Activated naive CD4-positive, alpha-beta T cell treated with anti-CD3 and anti-CD28 coated beads for 36 hours (primary cell): Measurements from ENCODE around the gene GIMAP1. TPM values are rescaled to one million over a fixed set of nuclear protein-coding genes. Genes with fewer than 3 reads are reported as not detected.

ENCODE experiments used
- CTCF ChIA-PET: fragments of 350-600 bp; sonication (Branson Sonifier 250); formaldehyde crosslinking; loops from one replicate; lab custom pipeline; 2021; ENCODE audit warnings: antibody characterized with exemption; lab: Charles Lee
- DNase-seq: peaks from one replicate; pipeline ENCODE4 v3.0.0-alpha.2; 2020
- H3K27ac Mint-ChIP-seq: one replicate; pipeline ENCODE4 v1.8.0; 2021; ENCODE audit warnings: mild to moderate bottlenecking, mixed read lengths
- H3K27me3 Mint-ChIP-seq: one replicate; pipeline ENCODE4 v1.8.0; 2021; ENCODE audit warnings: low read depth, mixed read lengths
- H3K36me3 Mint-ChIP-seq: one replicate; pipeline ENCODE4 v1.8.0; 2021; ENCODE audit warnings: low read depth, mixed read lengths
- H3K4me1 Mint-ChIP-seq: one replicate; pipeline ENCODE4 v1.8.0; 2021; ENCODE audit warnings: low read depth, mixed read lengths
- H3K4me3 Mint-ChIP-seq: one replicate; pipeline ENCODE4 v1.8.0; 2021; ENCODE audit warnings: mild to moderate bottlenecking, moderate library complexity, mixed read lengths
- H3K9me3 Mint-ChIP-seq: one replicate; pipeline ENCODE4 v1.8.0; 2021; ENCODE audit warnings: mixed read lengths
- intact Hi-C: fragments of 100-400 bp; cut with micrococcal nuclease; formaldehyde crosslinking; loops from one replicate; pipeline ENCODE4 v1.15.1; 2023
- total RNA-seq, 2 experiments: library from RNA; stranded (reverse); gene quantifications; one replicate each; pipeline ENCODE4 v1.2.3, GENCODE V29; 2021

The GIMAP1 gene
- total RNA-seq, 2 experiments from 2014 or later = 5.1 to 5.3 TPM

GRCh38 chr7:150688630-150689029 is 27.8 kb upstream of the GIMAP1 start:
- Mint-ChIP-seq H3K36me3 (peaks cover 71% of the 10 kb centered on the region), H3K27ac (peak overlapping the region; percentile 98), H3K4me1 (peaks cover 52% of the 10 kb centered on the region), H3K4me3 (peak overlapping the region; percentile 23), H3K9me3 (peaks cover 29% of the 10 kb centered on the region), H3K27me3 (no peaks in the 10 kb centered on the region)
- DNase-seq = no peak
- intact Hi-C loops = loop anchor here (5.0 kb wide), 1 partner anchor 176 kb away; the partner anchor contains the start of gene GIMAP7
- CTCF ChIA-PET = no interaction called here

DNA sequence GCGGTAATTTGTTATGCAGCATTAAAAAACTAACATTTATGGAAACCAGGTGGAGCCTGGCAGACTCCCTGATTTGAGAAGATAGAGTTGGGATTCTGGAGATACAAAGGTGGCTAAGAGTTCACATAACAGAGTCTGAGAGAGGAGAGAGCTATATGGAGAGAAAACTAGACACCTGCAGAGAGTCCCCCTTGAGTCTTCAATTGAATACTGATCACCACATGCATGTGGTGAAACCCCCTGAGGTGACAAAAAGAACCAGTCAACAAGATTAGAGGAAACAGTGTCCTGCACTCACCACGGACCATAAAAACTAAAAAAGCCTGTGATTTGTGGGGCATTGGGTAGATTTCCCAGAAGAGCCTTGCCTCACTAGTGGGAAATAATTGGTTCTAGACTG is 20.8 kb upstream of the GIMAP1 start:
- CTCF ChIA-PET = no interaction called here
- intact Hi-C loops = no loop called here
- Mint-ChIP-seq H3K9me3 (peaks cover 68% of the 10 kb centered on the region), H3K4me3 (no peak overlapping the region), H3K27me3 (no peaks in the 10 kb centered on the region), H3K27ac (no peak overlapping the region), H3K36me3 (peaks cover 52% of the 10 kb centered on the region), H3K4me1 (peaks cover 5% of the 10 kb centered on the region)
- no peak for DNase-seq

DNA sequence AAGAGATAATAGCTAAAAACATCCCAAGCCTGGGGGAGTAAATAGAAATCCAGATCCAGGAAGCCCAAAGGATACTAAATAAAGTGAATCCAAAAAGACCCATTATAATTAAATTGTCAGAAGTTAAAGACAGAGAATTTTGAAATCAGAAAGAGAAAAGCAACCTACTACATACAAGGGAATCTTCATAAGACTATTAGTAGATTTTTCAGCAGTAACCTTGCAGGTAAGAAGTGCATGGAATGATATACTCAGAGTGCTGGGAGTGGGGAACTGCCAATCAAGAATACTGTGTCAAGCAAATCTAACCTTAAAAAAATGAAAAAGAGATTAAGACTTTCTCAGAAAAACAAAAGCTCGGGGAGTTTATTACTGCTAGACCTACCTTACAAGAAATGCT is 13.2 kb upstream of the GIMAP1 start:
- peaks cover 74% of the 10 kb centered on the region for H3K9me3 Mint-ChIP-seq
- no peak overlapping the region for H3K4me3 Mint-ChIP-seq
- peaks cover 36% of the 10 kb centered on the region for H3K36me3 Mint-ChIP-seq
- intact Hi-C loops = no loop called here
- H3K27ac Mint-ChIP-seq = no peak overlapping the region
- H3K27me3 Mint-ChIP-seq = no peaks in the 10 kb centered on the region
- no peak for DNase-seq
- CTCF ChIA-PET = interaction anchor here (1.1 kb wide), 1 partner anchor 12 kb away, joined by 5 read pairs; no protein-coding TSS in a partner anchor
- peaks cover 5% of the 10 kb centered on the region for H3K4me1 Mint-ChIP-seq

- CTCF ChIA-PET = interaction anchor here (0.9 to 4.9 kb wide), 14 partner anchors 12 to 266 kb away, joined by 3 to 25 read pairs (median 8); partner anchors contain the start of genes GIMAP2, GIMAP4 and GIMAP8
- H3K4me1 Mint-ChIP-seq = peaks cover 53% of the 10 kb centered on the region
These were observed 1.1 kb upstream of the GIMAP1 start for GRCh38 chr7:150715293-150715692.

GRCh38 chr7:150715738-150716137 is 675 bp upstream of the GIMAP1 start:
- peaks cover 51% of the 10 kb centered on the region for H3K36me3 Mint-ChIP-seq
- H3K27me3 Mint-ChIP-seq = no peaks in the 10 kb centered on the region
- peak overlapping the region; percentile 97 for H3K4me3 Mint-ChIP-seq
- intact Hi-C loops = loop anchor here (1.0 to 5.0 kb wide), 7 partner anchors 17 to 265 kb away; partner anchors contain the start of genes GIMAP2, GIMAP4, GIMAP6 and GIMAP8
- CTCF ChIA-PET = interaction anchor here (0.8 to 4.9 kb wide), 18 partner anchors 12 to 285 kb away, joined by 3 to 25 read pairs (median 6); partner anchors contain the start of genes GIMAP2, GIMAP4 and GIMAP8
- H3K27ac Mint-ChIP-seq = peak overlapping the region; percentile 92
- peaks cover 56% of the 10 kb centered on the region for H3K4me1 Mint-ChIP-seq
- peaks cover 24% of the 10 kb centered on the region for H3K9me3 Mint-ChIP-seq
- DNase-seq = no peak

More at GRCh38 chr7:150715293-150715692, 1.1 kb upstream of the GIMAP1 start:
- peak; percentile 49 for DNase-seq
- intact Hi-C loops = loop anchor here (1.0 to 5.0 kb wide), 3 partner anchors 40 to 83 kb away; partner anchors contain the start of gene GIMAP6
- peak overlapping the region; percentile 92 for H3K27ac Mint-ChIP-seq
- H3K9me3 Mint-ChIP-seq = peaks cover 26% of the 10 kb centered on the region
- peak overlapping the region; percentile 97 for H3K4me3 Mint-ChIP-seq
- H3K27me3 Mint-ChIP-seq = no peaks in the 10 kb centered on the region
- H3K36me3 Mint-ChIP-seq = peaks cover 48% of the 10 kb centered on the region

DNA sequence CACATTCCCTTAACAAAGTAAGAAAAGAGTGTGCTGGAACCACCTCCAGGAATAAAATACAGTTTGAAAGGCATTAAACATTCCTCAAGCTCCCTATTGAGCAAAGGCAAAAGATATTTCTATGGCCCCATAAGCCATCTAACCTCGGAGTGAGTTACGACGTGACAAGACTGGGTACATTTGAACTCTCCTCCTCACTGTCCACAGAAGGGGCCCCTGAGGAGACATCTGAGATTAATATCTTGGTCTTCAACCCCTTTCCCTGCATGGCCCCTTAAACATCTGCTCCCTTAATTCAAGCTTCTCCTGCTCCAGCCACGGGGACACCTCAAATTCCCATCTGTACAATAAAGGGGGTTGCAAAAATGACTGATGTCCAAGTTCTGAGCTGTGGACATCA is 526 bp downstream of the GIMAP1 start:
- intact Hi-C loops = loop anchor here (1.0 to 5.0 kb wide), 5 partner anchors 15 to 267 kb away; partner anchors contain the start of genes GIMAP2, GIMAP4, GIMAP6 and GIMAP8
- H3K4me1 Mint-ChIP-seq = peaks cover 68% of the 10 kb centered on the region

GRCh38 chr7:150717814-150718420 is 1.5 kb downstream of the GIMAP1 start:
- intact Hi-C loops = loop anchor here (5.0 kb wide), 1 partner anchor 86 kb away; the partner anchor contains the start of gene GIMAP6
- peaks cover 65% of the 10 kb centered on the region for H3K36me3 Mint-ChIP-seq

More for the DNA sequence above, 526 bp downstream of the GIMAP1 start:
- H3K27ac Mint-ChIP-seq = peak overlapping the region; percentile 92
- peaks cover 63% of the 10 kb centered on the region for H3K36me3 Mint-ChIP-seq
- peak overlapping the region; percentile 97 for H3K4me3 Mint-ChIP-seq
- DNase-seq = no peak
- peaks cover 24% of the 10 kb centered on the region for H3K9me3 Mint-ChIP-seq
- H3K27me3 Mint-ChIP-seq = no peaks in the 10 kb centered on the region
- CTCF ChIA-PET = interaction anchor here (0.6 to 4.9 kb wide), 11 partner anchors 11 to 266 kb away, joined by 3 to 25 read pairs (median 4); partner anchors contain the start of genes GIMAP4 and GIMAP8

DNA sequence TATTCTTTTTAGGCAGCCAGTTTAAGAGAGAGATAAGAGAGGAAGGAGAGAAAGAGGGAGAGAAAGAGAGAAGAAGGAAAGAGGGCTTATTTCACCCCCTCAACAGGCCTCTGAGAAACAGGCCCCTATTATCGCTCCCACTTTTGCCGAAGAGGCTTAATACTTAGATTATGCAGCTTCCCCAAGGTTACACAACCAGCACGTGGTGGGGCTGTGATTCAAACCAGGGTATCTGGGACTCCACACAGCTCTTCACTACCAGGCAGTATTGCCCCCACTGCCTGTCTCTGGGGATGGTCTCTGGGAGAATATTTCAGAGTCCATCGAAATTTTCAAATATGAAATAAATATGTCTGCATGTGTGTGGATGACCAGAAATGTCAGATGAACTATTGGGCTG is 3.0 kb downstream of the GIMAP1 start:
- intact Hi-C loops = loop anchor here (5.0 kb wide), 1 partner anchor 87 kb away; the partner anchor contains the start of gene GIMAP6
- Mint-ChIP-seq H3K36me3 (peaks cover 71% of the 10 kb centered on the region), H3K4me1 (peaks cover 81% of the 10 kb centered on the region), H3K9me3 (peaks cover 3% of the 10 kb centered on the region), H3K4me3 (no peak overlapping the region), H3K27me3 (no peaks in the 10 kb centered on the region), H3K27ac (peak overlapping the region; percentile 92)
- CTCF ChIA-PET = no interaction called here
- DNase-seq = no peak

More at GRCh38 chr7:150717814-150718420, 1.5 kb downstream of the GIMAP1 start:
- Mint-ChIP-seq H3K4me3 (peak overlapping the region; percentile 97), H3K27me3 (no peaks in the 10 kb centered on the region), H3K27ac (peak overlapping the region; percentile 92), H3K4me1 (peaks cover 76% of the 10 kb centered on the region), H3K9me3 (peaks cover 15% of the 10 kb centered on the region)
- CTCF ChIA-PET = interaction anchor here (0.6 to 4.9 kb wide), 9 partner anchors 10 to 203 kb away, joined by 3 to 25 read pairs (median 4); partner anchors contain the start of genes GIMAP4 and GIMAP7
- peak; percentile 63 for DNase-seq

GRCh38 chr7:150719960-150720891 is 3.8 kb downstream of the GIMAP1 start:
- CTCF ChIA-PET = interaction anchor here (0.6 to 1.6 kb wide), 3 partner anchors 12 to 271 kb away, joined by 3 read pairs; no protein-coding TSS in a partner anchor
- intact Hi-C loops = loop anchor here (5.0 kb wide), 1 partner anchor 88 kb away; the partner anchor contains the start of gene GIMAP6
- Mint-ChIP-seq H3K36me3 (peaks cover 72% of the 10 kb centered on the region), H3K4me3 (no peak overlapping the region), H3K4me1 (peaks cover 75% of the 10 kb centered on the region), H3K9me3 (peaks cover 3% of the 10 kb centered on the region), H3K27me3 (no peaks in the 10 kb centered on the region), H3K27ac (peak overlapping the region; percentile 92)
- DNase-seq = no peak

DNA sequence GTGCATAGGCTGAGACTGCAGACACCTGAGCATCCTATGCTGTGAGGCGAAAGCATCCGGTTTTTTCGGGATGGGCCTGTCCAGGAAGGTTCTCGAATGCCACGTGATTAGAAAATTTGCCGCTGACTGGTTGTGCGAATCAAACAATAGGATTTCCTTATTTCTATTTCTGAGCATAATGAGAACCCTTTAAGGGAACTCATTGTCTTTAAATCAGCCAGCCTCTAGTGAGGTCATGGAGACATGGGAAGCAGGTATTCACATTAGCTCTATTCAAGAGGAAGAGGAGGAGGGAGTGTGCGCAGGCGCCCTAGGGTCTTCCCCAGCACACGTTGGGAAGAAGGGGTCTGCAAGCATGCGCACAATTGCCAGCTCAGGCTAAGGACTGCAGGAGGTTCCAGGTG is 5.6 kb downstream of the GIMAP1 start:
- Mint-ChIP-seq H3K4me3 (no peak overlapping the region), H3K27me3 (no peaks in the 10 kb centered on the region), H3K36me3 (peaks cover 79% of the 10 kb centered on the region), H3K9me3 (peaks cover 14% of the 10 kb centered on the region), H3K4me1 (peaks cover 72% of the 10 kb centered on the region), H3K27ac (peak overlapping the region; percentile 37)
- no peak for DNase-seq
- intact Hi-C loops = no loop called here
- CTCF ChIA-PET = interaction anchor here (1.6 to 2.1 kb wide), 2 partner anchors 11 to 34 kb away, joined by 3 to 4 read pairs; no protein-coding TSS in a partner anchor

GRCh38 chr7:150722431-150722931 is 6.1 kb downstream of the GIMAP1 start:
- no peaks in the 10 kb centered on the region for H3K27me3 Mint-ChIP-seq
- peaks cover 80% of the 10 kb centered on the region for H3K36me3 Mint-ChIP-seq
- H3K4me1 Mint-ChIP-seq = peaks cover 74% of the 10 kb centered on the region
- no peak overlapping the region for H3K4me3 Mint-ChIP-seq
- peaks cover 19% of the 10 kb centered on the region for H3K9me3 Mint-ChIP-seq
- CTCF ChIA-PET = interaction anchor here (0.8 to 2.1 kb wide), 3 partner anchors 13 to 34 kb away, joined by 3 to 5 read pairs (median 4); no protein-coding TSS in a partner anchor
- peak overlapping the region; percentile 37 for H3K27ac Mint-ChIP-seq
- no peak for DNase-seq
- intact Hi-C loops = no loop called here
